HG02973 (cell line): Measurements from ENCODE around the gene OLA1.
A peak's percentile ranks its signal among the peaks of the same experiment; 100 is the strongest.

Experiments
- ATAC-seq: cut with Tn5 transposase; IDR thresholded peaks from one replicate; pipeline ENCODE4 v1.9.1; 2021; ENCODE audit warnings: moderate library complexity; ENCODE audit not compliant: unreplicated experiment

OLA1 gene

DNA sequence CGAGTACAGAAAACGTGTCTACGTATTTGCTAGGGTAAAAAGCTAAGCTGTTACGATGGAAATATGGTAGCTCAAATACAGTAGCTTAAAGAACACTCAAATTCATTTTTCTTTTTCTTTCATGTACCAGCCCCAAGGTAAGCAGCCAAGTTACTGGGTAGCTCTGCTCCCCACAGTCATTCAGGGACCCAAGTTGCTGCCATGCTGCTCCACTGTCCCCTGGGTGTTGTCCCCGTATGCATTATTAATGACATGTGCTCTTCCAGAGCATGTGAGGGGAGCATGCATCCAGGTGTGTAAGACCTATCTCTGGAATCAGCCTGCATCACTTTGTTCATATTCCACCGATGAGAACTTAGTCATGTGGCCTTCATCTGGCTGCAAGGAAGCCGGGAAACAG, 178.1 kb downstream of the OLA1 start:
- no peak for ATAC-seq

DNA sequence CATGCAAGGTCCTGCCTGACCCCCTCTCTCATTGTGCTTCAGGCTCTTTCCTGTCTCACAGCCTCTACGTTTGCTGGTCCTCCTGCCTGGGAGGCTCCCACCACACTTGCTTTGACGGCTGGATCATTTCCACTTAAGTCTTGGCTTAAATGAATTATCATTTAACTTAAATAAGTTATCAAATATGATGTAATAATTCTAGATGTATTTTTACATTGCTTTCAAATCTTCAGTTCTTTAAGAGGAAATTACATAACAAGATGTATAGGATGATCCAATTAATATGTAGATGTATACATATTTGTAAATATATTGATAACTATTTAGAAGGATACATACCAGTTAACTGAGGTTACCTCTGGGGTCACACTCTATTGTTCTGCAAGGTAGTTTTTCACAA, 180.5 kb downstream of the OLA1 start:
- ATAC-seq, result no peak

DNA sequence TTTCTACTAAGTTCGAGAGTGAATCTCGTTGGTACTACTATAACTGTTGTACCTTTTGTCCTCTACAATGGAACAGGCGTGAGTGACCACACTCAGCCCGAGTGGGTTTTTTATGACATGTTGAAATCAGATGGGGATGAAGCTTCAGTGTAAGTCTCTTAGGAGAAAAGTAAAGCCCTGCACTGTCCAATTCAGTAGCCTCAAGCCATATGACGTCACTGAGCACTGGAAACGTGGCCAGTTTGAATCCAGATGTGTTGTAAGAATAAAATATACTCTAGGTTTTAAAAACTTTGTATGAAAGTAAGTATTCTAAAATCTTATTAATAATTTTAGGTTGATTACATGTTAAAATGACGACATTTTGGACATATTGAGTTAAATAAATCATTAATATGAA, 181.5 kb downstream of the OLA1 start:
- no peak for ATAC-seq

DNA sequence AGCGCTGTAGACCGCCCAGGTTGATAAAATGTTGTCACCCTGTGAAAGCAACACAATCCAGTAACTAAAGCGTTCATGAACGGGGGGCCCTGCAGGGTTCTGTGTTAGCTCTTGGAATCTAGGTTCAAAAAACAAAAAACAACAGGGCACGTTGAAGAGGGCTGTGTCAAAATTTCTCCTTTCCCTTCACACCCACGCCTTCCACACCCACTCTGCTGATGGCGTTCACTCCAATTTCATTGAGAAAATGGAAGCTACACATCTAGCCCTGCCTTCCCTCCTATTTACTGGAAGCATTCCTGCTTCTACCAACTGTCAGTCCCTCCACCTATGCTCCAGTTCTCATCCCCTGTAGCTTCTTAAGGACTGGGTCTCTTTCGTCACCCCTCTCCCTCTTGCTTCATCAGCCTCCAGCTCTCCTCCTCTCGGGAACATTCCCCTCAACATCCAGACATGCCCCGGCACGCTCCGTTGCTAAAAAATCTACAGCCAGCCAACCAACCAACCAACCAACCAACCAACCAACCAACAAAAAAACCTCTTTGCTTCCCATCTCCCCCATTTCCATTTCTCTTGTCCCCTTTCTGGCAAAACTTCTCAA, 184.7 kb downstream of the OLA1 start:
- no peak for ATAC-seq

DNA sequence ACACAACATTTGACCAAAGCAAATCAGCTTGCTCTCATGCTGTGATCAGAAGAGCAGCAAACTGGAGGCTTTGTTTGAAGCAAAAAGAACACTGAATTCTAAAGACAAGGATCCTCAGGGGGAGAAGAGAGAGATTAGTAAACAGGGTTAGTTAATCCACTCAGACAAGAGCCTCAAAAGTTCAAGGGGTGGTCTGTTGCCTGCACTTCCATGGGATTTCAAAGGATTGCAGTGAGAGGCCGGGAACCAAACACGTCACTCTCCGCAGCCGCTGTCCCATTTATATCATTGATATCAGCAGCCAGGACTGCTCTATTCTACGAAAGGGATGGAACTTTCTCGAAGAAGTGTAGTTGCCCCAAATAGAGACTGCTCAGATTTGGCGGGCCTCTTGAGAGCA, 185.4 kb downstream of the OLA1 start:
- no peak for ATAC-seq

DNA sequence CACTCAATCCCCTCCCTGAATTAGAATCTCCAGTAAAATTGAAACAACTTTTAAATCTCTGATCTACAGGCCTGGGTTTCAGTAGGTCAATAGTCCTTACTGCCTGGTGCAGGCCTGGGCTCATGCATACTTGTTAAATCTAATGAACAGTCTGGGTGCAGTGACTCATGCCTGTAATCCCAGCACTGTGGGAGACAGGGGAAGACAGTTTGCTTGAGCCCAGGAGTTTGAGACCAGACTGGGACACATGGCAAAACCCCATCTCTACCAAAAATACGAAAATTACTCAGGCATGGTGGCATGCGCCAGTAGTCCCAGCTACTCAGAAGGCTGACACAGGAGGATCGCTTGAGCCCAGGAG, 188.5 kb downstream of the OLA1 start:
- no peak for ATAC-seq

DNA sequence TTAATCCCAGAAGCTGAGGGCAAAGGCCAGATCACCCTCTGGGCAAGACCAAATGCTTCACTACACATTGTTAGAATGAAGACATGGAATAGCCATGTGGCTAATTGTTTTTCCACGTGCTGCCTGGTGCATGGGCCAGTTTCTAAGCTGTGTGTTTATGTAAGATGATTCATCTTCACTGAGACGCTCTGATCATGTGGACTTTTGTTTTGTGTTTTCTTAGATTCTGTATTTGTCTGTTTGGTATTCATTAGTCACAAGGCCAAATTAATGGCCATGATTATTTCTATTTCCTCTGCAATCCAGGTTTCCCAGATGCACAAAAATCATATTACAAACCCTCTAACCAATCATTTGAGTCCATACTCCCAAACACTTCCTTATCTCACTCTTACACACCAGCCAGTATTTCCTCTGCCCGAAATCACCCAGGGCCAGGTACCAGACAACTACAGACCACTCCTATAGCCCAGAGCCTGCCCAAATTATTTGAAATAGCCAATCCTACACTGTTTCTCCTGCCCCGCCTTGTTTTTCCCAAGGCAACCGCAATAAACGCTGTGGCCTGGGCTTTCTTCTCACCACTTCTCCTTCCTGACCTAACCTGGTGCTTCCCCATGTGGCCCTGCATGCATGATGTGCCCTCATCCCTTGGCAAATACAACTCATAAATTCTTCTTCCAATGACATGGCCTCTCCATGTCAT, 189.0 kb downstream of the OLA1 start:
- no peak for ATAC-seq

DNA sequence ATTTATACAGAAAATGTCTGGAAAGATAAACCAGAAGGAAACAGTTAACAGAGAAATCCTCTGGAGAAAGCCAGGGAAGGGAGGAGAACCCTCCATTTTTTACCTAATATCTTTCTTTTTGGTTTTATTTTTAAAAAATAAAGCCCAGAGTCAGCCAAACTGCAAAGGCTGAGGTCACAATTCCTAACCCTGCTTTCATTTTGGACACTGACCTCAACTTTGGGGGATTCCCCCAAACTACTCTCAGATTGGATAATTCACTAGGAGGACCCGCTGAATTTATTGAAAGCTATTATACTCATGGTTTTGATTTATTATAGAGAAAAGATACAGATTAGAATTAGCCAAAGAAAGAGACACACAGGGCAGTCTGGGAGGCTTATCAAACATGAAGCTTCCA, 189.9 kb downstream of the OLA1 start:
- ATAC-seq, result no peak

DNA sequence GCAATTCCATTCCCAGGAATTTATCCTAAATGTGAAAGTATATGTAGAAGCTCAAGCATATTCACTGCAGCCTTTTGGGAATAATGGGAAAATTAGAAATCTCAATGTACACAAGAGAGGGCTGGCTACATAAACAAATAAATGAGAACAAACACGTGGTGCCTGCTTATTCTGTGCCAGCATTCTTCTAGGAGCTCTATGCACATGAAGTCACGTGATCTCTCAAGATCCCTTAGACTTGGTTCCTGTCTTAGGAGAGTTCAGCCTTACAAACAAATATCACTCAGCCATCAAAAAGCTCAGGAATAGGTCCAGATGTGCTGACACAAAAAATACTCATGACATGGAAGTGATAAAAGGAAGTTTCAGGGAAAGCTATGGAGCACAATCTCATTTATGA, 190.3 kb downstream of the OLA1 start:
- ATAC-seq, result no peak

DNA sequence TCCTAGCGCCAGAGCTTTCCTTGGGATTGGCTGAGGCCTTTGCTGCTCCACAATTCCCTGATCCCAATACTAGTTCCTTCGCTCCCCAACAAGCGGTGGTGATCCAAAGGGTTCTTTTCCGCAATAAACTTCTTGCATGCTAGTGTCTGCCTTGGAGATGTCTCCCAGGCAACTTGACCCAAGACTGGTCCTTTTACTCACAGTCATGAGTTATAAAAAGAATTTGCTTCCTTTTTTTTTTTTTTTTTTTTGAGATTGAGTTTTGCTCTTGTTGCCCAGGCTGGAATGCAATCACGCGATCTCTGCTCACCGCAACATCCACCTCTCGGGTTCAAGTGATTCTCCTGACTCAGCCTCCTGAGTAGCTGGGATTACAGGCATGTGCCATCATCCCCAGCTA, 193.4 kb downstream of the OLA1 start:
- no peak for ATAC-seq

DNA sequence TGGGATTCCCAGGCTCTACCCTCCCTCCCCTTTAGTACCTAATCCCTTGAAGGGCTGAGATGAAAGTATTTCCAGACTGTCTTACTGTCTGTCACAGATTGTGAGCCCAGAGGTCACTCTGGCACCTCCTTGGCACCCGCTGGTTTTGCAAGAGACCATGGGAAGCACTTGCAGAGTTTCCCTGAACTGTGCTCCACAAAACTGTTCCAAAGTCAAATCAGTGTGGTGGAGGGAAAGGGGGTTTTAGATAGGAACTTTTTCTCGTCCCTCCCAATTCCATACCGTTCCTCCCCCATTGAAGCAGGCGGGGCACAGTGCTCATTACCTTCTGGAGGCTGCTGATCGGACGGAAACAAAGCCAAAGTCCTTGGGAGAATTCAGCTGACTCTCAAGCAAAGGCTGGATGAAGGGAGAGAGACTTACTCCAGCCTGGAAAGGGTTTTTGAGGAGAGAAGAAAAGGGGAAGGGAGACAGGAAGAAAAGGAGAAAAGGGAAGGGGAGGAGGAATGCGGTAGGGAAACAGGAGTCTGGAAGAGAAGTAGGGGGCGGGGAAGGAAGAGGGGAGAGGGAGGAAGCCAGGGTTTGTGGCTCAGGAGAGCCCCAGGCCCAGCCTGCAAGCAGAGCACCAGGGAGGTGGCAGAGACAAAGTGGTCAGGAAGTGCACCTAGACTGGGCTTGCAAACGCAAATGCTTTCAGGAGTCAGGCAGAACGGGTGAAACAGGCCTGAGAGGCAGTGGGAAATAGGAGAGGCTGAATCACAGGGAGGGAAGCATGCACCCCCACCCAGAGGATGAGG, 194.8 kb downstream of the OLA1 start:
- no peak for ATAC-seq

DNA sequence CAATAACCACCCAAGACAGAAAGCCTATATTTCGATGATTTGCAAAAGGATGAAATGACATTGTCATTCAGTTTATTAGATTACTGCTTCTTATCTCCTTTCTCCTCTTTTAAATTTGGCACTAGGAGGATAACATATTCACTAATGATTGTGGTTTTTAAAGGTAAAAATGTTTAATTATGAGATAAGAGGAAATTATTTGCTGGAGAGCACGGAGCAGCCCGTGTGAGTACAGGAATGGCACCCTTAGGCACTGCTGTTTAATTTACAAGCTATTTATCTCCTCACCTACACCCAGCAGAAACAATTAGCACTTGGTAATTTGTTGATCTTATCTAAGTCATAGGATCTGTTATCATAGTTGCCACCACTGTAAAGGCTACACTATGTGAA, 195.8 kb downstream of the OLA1 start:
- no peak for ATAC-seq

DNA sequence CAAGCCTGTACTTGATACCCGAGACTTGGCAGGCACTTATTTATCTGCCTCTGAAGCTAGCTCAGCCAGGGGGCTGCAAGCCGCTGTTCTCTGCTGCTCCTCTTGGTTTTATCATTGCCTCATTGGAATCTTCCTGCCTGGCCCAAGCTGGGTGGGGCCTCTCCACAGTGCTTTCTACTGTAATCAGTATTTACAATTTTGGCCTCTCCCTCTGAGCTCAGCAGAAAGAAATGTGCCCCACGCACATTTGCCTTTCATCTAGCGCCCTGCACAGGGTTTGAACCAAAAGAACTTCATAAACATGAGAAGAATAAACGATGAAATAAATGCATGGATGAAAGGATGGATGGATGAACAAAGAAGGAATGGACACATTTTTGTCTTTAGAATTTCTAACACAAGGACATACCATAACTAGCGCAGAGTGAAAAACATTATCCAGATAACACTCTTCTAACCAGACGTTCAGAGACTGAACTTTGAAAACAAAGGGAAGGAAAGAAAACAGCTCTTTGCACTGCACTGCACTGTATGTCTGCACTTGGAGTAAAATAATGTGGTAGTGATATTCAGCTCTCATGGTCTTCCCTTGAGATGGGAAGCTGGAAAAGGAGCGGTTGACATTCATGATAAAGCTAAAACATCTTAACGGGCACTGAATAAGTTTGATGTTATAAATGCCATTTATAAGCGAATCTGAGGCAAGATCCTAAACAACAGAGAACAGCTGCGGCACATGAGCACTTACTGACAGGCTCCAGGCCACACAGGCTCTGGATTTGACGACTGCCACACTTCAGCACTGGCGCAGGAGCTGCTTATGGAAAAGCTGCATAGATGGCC, 196.4 kb downstream of the OLA1 start:
- ATAC-seq, result no peak

DNA sequence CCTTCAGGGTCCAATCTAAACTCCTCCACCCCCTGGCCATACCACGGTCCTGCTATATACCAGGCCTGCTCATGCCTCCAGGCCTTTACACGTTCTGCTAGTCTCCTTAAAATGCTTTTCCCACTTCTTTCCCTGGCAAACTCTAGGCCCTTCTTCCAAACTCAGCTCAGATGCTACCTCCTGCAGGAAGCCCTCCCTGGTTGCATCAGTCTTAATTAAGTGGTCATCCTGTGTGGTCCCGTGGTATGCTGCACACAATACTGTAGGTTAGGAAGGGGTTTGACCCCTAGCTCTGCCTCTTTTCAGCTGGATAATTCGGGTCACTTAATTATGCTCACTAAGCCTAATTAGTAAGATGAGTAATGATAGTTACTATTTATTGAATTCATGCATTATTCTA, 197.3 kb downstream of the OLA1 start:
- ATAC-seq, result no peak

DNA sequence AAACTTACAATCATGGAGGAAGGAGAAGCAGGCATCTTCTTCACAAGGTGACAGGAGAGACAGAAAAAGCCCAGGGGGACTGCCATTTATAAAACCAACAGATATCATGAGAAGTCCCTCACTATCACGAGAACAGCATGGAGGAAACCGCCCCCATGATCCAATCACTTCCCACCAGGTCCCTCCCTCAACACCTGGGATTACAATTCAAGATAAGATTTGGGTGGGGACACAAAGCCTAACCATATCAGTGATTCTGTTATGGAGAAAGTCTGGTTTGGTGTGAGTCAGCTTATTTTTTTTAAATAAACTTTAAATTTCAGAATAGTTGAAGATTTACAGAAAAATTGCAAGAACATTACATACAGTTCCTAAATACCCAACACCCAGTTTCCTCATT, 198.4 kb downstream of the OLA1 start:
- no peak for ATAC-seq

DNA sequence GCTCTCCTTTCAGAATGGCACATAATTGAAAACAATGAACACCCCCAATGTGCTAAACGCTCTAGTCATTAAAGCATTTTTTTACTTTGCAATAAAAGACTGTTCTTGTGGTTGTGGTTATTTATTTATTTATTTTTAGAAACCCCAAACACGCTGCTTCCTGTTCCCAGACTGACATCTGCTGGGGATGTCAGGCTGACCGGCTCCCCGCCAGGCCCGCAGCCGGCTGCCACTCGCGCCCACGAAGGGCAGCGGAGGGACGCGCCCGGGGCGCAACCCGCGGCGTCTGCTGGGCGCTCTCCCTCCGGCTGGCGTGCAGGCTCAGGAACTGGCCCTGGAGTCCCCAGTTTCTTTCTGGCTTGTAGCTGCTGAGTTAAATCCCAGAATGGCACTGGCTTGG, 200.1 kb downstream of the OLA1 start:
- ATAC-seq, result no peak

DNA sequence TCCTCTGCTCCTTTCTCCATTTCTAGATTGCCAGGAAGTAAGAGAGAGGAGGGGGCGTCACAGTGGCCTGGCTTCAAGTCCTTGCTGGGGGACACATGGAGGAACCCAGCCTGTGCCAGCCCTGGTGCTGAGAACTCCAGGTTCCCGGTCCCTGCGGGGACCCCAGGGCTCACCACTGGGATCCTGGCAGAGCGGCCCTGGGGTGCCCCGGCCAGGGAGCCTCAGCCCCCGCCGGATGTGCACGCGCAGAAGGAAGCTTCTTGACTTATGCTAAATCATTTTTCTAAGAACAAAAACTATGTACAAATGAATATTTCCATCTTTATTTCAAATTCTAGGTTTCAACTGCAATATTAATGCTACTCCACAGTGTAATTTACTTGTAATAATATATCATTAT, 200.6 kb downstream of the OLA1 start:
- ATAC-seq, result no peak

DNA sequence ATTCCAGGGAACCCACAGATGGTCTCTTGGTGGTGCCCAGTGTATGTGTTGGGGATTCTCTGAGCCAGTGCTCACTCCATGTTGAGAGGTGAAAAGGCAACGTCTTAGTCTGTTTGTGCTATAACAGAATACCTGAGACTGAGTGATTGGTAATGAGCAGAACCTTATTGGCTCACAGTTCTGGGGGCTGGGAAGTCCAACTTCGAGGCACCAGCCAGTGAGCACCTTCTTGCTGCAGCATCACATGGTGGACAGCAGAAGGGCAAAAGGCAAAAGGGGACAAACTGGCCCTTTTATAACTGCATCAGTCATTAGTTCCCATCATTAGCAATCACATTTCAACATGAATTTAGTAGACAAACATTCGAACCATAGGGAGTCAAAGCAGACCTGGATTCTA, 202.2 kb downstream of the OLA1 start:
- no peak for ATAC-seq

DNA sequence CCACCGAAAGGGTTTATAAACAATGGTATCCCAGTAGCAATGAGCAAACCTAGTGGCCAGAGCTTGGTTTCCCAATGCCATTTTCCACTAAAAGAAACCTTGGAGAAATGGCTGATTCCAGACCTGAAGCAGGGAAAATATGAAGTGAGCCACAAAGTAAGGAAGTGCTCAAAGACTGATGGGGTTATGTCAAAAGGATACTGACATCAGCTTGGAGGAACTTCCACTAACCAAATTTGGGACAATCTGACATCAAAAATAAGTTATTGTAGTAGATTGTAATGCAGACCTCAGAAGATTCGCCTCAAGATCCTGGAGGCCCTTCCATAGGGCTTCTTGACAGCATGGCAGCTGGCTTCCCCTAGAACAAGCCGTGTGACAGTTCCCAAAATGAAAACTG, 203.8 kb downstream of the OLA1 start:
- ATAC-seq, result no peak

DNA sequence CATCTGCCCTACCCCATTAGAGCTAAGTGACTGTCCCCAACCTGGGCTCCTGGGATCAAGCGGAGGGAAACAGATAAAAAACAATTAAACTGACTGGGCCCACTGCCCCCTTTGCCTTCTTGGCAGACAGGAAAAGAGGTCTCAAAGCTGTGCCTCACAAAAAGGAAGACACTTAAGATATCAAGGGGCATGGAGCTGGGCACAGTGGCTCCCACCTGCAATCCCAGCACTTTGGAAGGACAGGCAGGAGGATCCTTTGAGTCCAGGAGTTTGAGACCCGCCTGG, 208.0 kb downstream of the OLA1 start:
- ATAC-seq, result no peak

DNA sequence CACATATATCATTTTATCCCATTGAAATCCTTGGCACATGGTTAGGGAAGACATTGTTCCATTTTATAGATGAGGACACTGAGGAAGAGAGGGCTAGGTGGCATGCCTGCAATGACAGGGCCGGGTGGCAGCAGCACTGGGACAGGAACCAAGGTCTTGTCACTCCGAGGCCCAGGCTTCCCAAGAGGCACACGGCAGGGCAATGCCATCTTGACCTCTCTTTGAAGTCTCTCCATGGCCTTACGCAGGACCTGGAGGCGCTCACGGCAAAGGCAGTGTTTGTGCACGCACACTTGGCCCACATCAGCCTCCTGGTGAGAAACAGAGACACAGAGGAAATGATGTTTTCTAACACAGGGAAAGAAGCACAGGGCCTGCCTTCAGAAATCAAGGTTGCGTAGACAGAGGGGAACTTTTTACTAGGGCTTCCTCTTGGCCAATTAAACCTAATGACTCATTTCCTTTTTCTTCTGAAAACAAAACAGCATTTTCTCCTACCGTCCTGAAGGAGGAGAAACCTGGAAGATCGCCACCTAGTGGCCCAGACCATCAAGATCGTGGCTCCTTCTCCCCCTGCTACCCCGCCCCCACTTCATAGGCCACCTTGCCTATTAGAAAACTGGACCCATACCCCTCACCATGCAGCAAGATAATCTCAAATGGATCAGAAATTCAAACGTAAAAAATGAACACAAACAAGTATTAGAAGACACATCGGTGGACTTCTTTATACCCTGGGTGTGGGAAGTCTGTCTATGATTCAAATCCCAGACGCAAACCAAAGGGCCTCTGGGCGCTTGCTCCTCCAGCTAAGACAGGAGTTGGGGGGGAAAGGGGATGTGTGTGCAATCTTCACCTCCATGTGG, 208.5 kb downstream of the OLA1 start:
- ATAC-seq, result peak; percentile 90
